ENCODE results near the gene TLCD3A.

TLCD3A gene

GRCh38 chr17:725746-726145, 6.7 kb upstream of the TLCD3A start:
- in situ Hi-C loops (cut with HindIII; ENCODE audit: low sequenced_read_pairs), result no loop called here
- no peak for DNase-seq (ENCODE audit: low read depth)
- no peak for TF ChIP-seq CTCF (IDR thresholded peaks at IDR 0.05; ENCODE audit: low read depth, low read length, missing control alignments)
- H3K4me3 ChIP-seq (ENCODE audit: low read depth, low read length), result no peak overlapping the region

- in situ Hi-C loops (cut with HindIII; ENCODE audit: low sequenced_read_pairs), result no loop called here
- no peak for DNase-seq (ENCODE audit: low read depth)
- TF ChIP-seq CTCF (IDR thresholded peaks at IDR 0.05; ENCODE audit: low read depth, low read length, missing control alignments), result peak; percentile 3
Measured at GRCh38 chr17:726271-726919, 6.0 kb upstream of the TLCD3A start.

GRCh38 chr17:728911-729310, 3.5 kb upstream of the TLCD3A start:
- no peak overlapping the region for H3K4me3 ChIP-seq (ENCODE audit: low read depth, low read length)
- no peak for DNase-seq (ENCODE audit: low read depth)
- no peak for TF ChIP-seq CTCF (IDR thresholded peaks at IDR 0.05; ENCODE audit: low read depth, low read length, missing control alignments)

More at GRCh38 chr17:726271-726919, 6.0 kb upstream of the TLCD3A start:
- H3K4me3 ChIP-seq (ENCODE audit: low read depth, low read length), result no peak overlapping the region

GRCh38 chr17:731644-732066, 741 bp upstream of the TLCD3A start:
- H3K4me3 ChIP-seq (ENCODE audit: low read depth, low read length), result peak overlapping the region; percentile 51
- in situ Hi-C loops (cut with HindIII; ENCODE audit: low sequenced_read_pairs), result no loop called here
- no peak for TF ChIP-seq CTCF (IDR thresholded peaks at IDR 0.05; ENCODE audit: low read depth, low read length, missing control alignments)
- DNase-seq (ENCODE audit: low read depth), result no peak

More at GRCh38 chr17:728911-729310, 3.5 kb upstream of the TLCD3A start:
- in situ Hi-C loops (cut with HindIII; ENCODE audit: low sequenced_read_pairs), result no loop called here

GRCh38 chr17:732902-733720, 715 bp downstream of the TLCD3A start:
- no peak for TF ChIP-seq CTCF (IDR thresholded peaks at IDR 0.05; ENCODE audit: low read depth, low read length, missing control alignments)
- in situ Hi-C loops (cut with HindIII; ENCODE audit: low sequenced_read_pairs), result no loop called here
- peak overlapping the region; percentile 51 for H3K4me3 ChIP-seq (ENCODE audit: low read depth, low read length)
- no peak for DNase-seq (ENCODE audit: low read depth)

GRCh38 chr17:733743-734142, 1.3 kb downstream of the TLCD3A start:
- in situ Hi-C loops (cut with HindIII; ENCODE audit: low sequenced_read_pairs), result no loop called here
- H3K4me3 ChIP-seq (ENCODE audit: low read depth, low read length), result peak overlapping the region; percentile 51
- no peak for TF ChIP-seq CTCF (IDR thresholded peaks at IDR 0.05; ENCODE audit: low read depth, low read length, missing control alignments)
- DNase-seq (ENCODE audit: low read depth), result no peak
